ENCODE measurements around the gene GNAZ.
A peak's percentile ranks its signal among the peaks of the same experiment; 100 is the strongest.

The GNAZ gene

DNA sequence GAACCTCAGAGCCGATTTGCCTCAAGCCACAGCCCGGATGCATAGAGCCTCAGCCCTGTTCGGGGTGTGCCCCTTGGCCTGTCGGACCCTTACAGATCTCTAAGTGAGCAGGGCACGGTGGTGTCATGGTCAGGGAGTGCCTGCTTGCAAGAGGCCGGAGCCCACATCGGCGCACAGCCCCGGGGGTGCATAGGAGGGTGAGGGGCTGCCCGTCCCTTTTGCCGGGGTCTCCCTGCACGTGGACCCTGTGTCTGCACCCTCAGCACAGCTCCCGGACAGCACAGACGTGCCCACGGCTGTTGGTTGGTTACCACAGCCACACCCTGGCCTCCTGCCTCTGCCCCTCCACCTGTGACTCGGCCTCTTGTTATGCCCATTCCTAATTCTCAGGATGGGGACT lies 81.5 kb downstream of the GNAZ start:
- TF ChIP-seq MYC (IDR thresholded peaks at IDR 0.05; ENCODE audit: low read depth, low read length), result no peak
- TF ChIP-seq, protein P1, sequence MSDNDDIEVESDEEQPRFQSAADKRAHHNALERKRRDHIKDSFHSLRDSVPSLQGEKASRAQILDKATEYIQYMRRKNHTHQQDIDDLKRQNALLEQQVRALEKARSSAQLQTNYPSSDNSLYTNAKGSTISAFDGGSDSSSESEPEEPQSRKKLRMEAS (IDR thresholded peaks at IDR 0.05; ENCODE audit: low read depth, low read length), result no peak
- no peak for TF ChIP-seq CTCF (IDR thresholded peaks at IDR 0.05; ENCODE audit: low read depth, low read length)
- TF ChIP-seq POLR2A (IDR thresholded peaks at IDR 0.05; ENCODE audit: extremely low read depth, insufficient read length), result no peak
- H3K4me3 ChIP-seq (ENCODE audit: low read depth, low read length), result no peak overlapping the region
- DNase-seq (ENCODE audit: low read depth), result no peak

- peak; percentile 37 for DNase-seq (ENCODE audit: low read depth)
- no peak overlapping the region for H3K4me3 ChIP-seq (ENCODE audit: low read depth, low read length)
- TF ChIP-seq, protein P1 (IDR thresholded peaks at IDR 0.05; ENCODE audit: low read depth, low read length), result no peak
- no peak for TF ChIP-seq CTCF (IDR thresholded peaks at IDR 0.05; ENCODE audit: low read depth, low read length)
Observed at GRCh38 chr22:23152238-23153114, 82.2 kb downstream of the GNAZ start.

- no peak for DNase-seq (ENCODE audit: low read depth)
- no peak overlapping the region for H3K4me3 ChIP-seq (ENCODE audit: low read depth, low read length)
- TF ChIP-seq MYC (IDR thresholded peaks at IDR 0.05; ENCODE audit: low read depth, low read length) (no peak), POLR2A (IDR thresholded peaks at IDR 0.05; ENCODE audit: extremely low read depth, insufficient read length) (no peak), CTCF (IDR thresholded peaks at IDR 0.05; ENCODE audit: low read depth, low read length) (no peak)
- TF ChIP-seq, protein P1 (IDR thresholded peaks at IDR 0.05; ENCODE audit: low read depth, low read length), result no peak
Observed at GRCh38 chr22:23153994-23154393, 83.7 kb downstream of the GNAZ start.

DNA sequence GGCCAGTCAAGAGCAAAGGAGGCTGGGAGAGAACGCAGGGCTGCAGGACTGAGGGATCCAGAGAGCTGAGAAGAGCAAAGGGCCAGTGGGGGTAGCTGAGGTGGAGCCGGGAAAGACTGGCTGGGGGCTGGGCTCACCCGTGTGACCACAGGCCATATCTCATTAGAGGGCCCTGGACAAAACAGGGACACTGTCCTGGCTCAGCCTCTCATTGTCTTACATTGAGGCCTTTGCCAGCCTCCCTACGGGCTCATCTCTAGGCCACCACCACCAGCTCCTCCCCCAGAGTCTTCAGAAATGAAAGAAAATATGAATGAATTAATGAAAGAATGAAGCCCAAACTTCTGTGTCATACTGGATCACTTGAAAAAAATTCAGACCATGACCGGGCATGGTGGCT lies 84.1 kb downstream of the GNAZ start:
- no peak overlapping the region for H3K4me3 ChIP-seq (ENCODE audit: low read depth, low read length)
- no peak for DNase-seq (ENCODE audit: low read depth)
- TF ChIP-seq, protein P1 (IDR thresholded peaks at IDR 0.05; ENCODE audit: low read depth, low read length), result no peak
- TF ChIP-seq CTCF (IDR thresholded peaks at IDR 0.05; ENCODE audit: low read depth, low read length) (no peak), MYC (IDR thresholded peaks at IDR 0.05; ENCODE audit: low read depth, low read length) (no peak), POLR2A (IDR thresholded peaks at IDR 0.05; ENCODE audit: extremely low read depth, insufficient read length) (no peak)

DNA sequence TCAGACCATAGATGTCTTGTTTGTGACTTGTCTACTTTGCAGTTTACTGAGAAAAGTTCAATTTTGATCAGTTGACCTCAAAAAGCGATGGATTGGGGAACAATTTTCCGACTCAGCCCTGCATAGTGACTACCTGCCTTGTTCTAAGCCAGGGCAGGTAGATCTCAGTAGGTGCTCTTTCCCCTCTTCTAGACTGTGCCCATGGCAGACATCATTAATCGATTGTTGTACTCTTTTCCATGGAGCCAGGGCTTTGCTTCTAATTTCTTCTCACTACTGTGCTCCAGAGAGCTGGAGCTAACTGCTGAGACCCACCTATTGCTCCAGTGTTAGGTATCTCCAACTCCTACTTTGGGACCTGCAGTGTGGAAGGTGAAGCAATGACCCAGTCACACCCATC lies 84.8 kb downstream of the GNAZ start:
- DNase-seq (ENCODE audit: low read depth), result no peak
- no peak overlapping the region for H3K4me3 ChIP-seq (ENCODE audit: low read depth, low read length)
- TF ChIP-seq MYC (IDR thresholded peaks at IDR 0.05; ENCODE audit: low read depth, low read length) (no peak), POLR2A (IDR thresholded peaks at IDR 0.05; ENCODE audit: extremely low read depth, insufficient read length) (no peak), CTCF (IDR thresholded peaks at IDR 0.05; ENCODE audit: low read depth, low read length) (no peak)
- TF ChIP-seq, protein P1 (IDR thresholded peaks at IDR 0.05; ENCODE audit: low read depth, low read length), result no peak

All from NB4 (cell line).